HFFc6 (cell line): ENCODE data around the gene SLC26A11. TPM values are rescaled to one million over a fixed set of nuclear protein-coding genes. Genes with fewer than 3 reads are reported as not detected.
"Not testable (repeated sequence)": the region's sequence is repeated elsewhere in the genome, so short reads cannot be mapped to it uniquely, and the experiment has no call there.

Source experiments
- DNase-seq: peaks from one replicate; pipeline ENCODE4 v3.0.0-alpha.2; 2018
- H3K27ac Mint-ChIP-seq: 2 replicates; pipeline ENCODE4 v1.8.0; 2020; ENCODE audit warnings: mild to moderate bottlenecking, mixed read lengths
- H3K27me3 Mint-ChIP-seq: 2 replicates; pipeline ENCODE4 v1.8.0; 2021; ENCODE audit warnings: mild to moderate bottlenecking, moderate library complexity, mixed read lengths; ENCODE audit not compliant: insufficient read depth
- H3K36me3 Mint-ChIP-seq: 2 replicates; pipeline ENCODE4 v1.8.0; 2021; ENCODE audit warnings: low read depth, mixed read lengths
- H3K4me1 Mint-ChIP-seq: 2 replicates; pipeline ENCODE4 v1.8.0; 2020; ENCODE audit warnings: low read depth, mixed read lengths
- H3K4me3 Mint-ChIP-seq: 2 replicates; pipeline ENCODE4 v1.8.0; 2020; ENCODE audit warnings: mild to moderate bottlenecking, moderate library complexity, mixed read lengths
- H3K9me3 Mint-ChIP-seq: 2 replicates; pipeline ENCODE4 v1.8.0; 2020; ENCODE audit warnings: mild to moderate bottlenecking, mixed read lengths
- total RNA-seq, 6 experiments: library from RNA; stranded (reverse); fragmentation: NEBNext Ultra II Directional; extraction: Animal tissue kit (Norgen Biotek cat#: 25700); gene quantifications; 2 replicates in 1 of 6; 3 replicates in 5 of 6; pipeline ENCODE4 v1.2.3, GENCODE V29; 2021
- TF ChIP-seq, protein P1 (sequence below): fragments of 200-600 bp; sonication (generic); IDR thresholded peaks from 2 replicates; pipeline ENCODE4 v1.5.0; 2021; ENCODE audit warnings: antibody characterized with exemption, mild to moderate bottlenecking

SLC26A11 gene
- total RNA-seq, 6 experiments from 2014 or later = 11.4 to 13.6 (median 12.5) TPM

- peaks cover 48% of the 10 kb centered on the region for H3K36me3 Mint-ChIP-seq
- no peak overlapping the region for H3K27ac Mint-ChIP-seq
- H3K9me3 Mint-ChIP-seq = peaks cover 4% of the 10 kb centered on the region
- no peaks in the 10 kb centered on the region for H3K4me1 Mint-ChIP-seq
- TF ChIP-seq, protein P1, sequence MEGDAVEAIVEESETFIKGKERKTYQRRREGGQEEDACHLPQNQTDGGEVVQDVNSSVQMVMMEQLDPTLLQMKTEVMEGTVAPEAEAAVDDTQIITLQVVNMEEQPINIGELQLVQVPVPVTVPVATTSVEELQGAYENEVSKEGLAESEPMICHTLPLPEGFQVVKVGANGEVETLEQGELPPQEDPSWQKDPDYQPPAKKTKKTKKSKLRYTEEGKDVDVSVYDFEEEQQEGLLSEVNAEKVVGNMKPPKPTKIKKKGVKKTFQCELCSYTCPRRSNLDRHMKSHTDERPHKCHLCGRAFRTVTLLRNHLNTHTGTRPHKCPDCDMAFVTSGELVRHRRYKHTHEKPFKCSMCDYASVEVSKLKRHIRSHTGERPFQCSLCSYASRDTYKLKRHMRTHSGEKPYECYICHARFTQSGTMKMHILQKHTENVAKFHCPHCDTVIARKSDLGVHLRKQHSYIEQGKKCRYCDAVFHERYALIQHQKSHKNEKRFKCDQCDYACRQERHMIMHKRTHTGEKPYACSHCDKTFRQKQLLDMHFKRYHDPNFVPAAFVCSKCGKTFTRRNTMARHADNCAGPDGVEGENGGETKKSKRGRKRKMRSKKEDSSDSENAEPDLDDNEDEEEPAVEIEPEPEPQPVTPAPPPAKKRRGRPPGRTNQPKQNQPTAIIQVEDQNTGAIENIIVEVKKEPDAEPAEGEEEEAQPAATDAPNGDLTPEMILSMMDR = no peak
- H3K27me3 Mint-ChIP-seq = no peaks in the 10 kb centered on the region
- DNase-seq = no peak
- no peak overlapping the region for H3K4me3 Mint-ChIP-seq
These were observed 77.9 kb downstream of the SLC26A11 start for GRCh38 chr17:80297996-80298560.

- not testable (repeated sequence) for H3K4me3 Mint-ChIP-seq, H3K27me3 Mint-ChIP-seq, H3K27ac Mint-ChIP-seq, H3K9me3 Mint-ChIP-seq, H3K4me1 Mint-ChIP-seq, DNase-seq
- peaks cover 60% of the 10 kb centered on the region for H3K36me3 Mint-ChIP-seq
These were observed 79.3 kb downstream of the SLC26A11 start for GRCh38 chr17:80299350-80300100.

- H3K27ac Mint-ChIP-seq, H3K4me1 Mint-ChIP-seq, H3K4me3 Mint-ChIP-seq, DNase-seq, H3K27me3 Mint-ChIP-seq: not testable (repeated sequence)
- Mint-ChIP-seq H3K9me3 (peaks cover 12% of the 10 kb centered on the region), H3K36me3 (peaks cover 68% of the 10 kb centered on the region)
These were observed 80.5 kb downstream of the SLC26A11 start for GRCh38 chr17:80300756-80301155.

Other genes starting within 250 kb of the SLC26A11 start
- 10 to 100 TPM; 15.1 to 25.5 (median 17.9) TPM for gene TBC1D16, start 184.6 kb upstream of the SLC26A11 start, total RNA-seq
- 1 to 10 TPM; 1.7 to 3.2 (median 2.1) TPM for gene CCDC40, start 183.8 kb upstream of the SLC26A11 start, total RNA-seq
- gene GAA, start 118.8 kb upstream of the SLC26A11 start, total RNA-seq = 10 to 100 TPM; 17.4 to 34.1 (median 18.6) TPM
- 10 to 100 TPM; 80.8 to 99.8 (median 88.4) TPM for gene EIF4A3, start 73.3 kb upstream of the SLC26A11 start, total RNA-seq
- gene CARD14, start 50.4 kb upstream of the SLC26A11 start, total RNA-seq = not detected
- 10 to 100 TPM; 41.2 to 52.6 (median 47.5) TPM for gene SGSH, start 94 bp upstream of the SLC26A11 start, total RNA-seq
- gene RNF213, start 40.4 kb downstream of the SLC26A11 start, total RNA-seq = 10 to 100 TPM; 42.0 to 51.6 (median 48.3) TPM
- gene ENDOV, start 194.7 kb downstream of the SLC26A11 start, total RNA-seq = 10 to 100 TPM; 11.7 to 17.3 (median 13.7) TPM